RWPE1 (cell line): ENCODE results near the gene ETNK2.

Experiments used
- CTCF ChIA-PET: fragments of 350-600 bp; sonication (Branson Sonifier 250); formaldehyde crosslinking; extraction: SDS; loops from one replicate; lab custom pipeline; 2021; lab: Yijun Ruan, JAX
- POLR2A ChIA-PET: fragments of 400-600 bp; formaldehyde crosslinking; extraction: SDS; loops from one replicate; lab custom pipeline; 2020; ENCODE audit warnings: antibody characterized with exemption; ENCODE audit not compliant: low non-redundant PET; lab: Yijun Ruan, JAX
- DNase-seq: peaks from one replicate; pipeline ENCODE4 v3.0.0; 2012; ENCODE audit warnings: low spot score
- H3K27ac ChIP-seq: fragments of 450-650 bp; 2 replicates; pipeline ENCODE4 v1.5.1; 2017
- CTCF ChIP-seq: fragments of 450-650 bp; conservative IDR thresholded peaks from 2 replicates; pipeline ENCODE4 v1.5.1; 2017; ENCODE audit warnings: low read depth, mild to moderate bottlenecking

The ETNK2 gene

GRCh38 chr1:204178487-204179281 is 26.8 kb upstream of the ETNK2 start:
- CTCF ChIA-PET = interaction anchor here (0.5 to 1.9 kb wide), 3 partner anchors 16 to 103 kb away, joined by 3 to 10 read pairs (median 4); no protein-coding TSS in a partner anchor
- DNase-seq = no peak
- H3K27ac ChIP-seq = no peak overlapping the region
- TF ChIP-seq CTCF = no peak
- POLR2A ChIA-PET = no interaction called here

GRCh38 chr1:204177133-204177532 is 25.3 kb upstream of the ETNK2 start:
- ChIA-PET CTCF (interaction anchor here (0.6 kb wide), 2 partner anchors 219 to 228 kb away, joined by 5 to 7 read pairs; no protein-coding TSS in a partner anchor), POLR2A (no interaction called here)
- TF ChIP-seq CTCF = no peak
- H3K27ac ChIP-seq = no peak overlapping the region
- DNase-seq = no peak

- H3K27ac ChIP-seq = no peak overlapping the region
- no peak for DNase-seq
- no peak for TF ChIP-seq CTCF
- ChIA-PET CTCF (interaction anchor here (0.6 to 2.3 kb wide), 6 partner anchors 14 to 187 kb away, joined by 3 to 11 read pairs (median 5); no protein-coding TSS in a partner anchor), POLR2A (no interaction called here)
Measured at GRCh38 chr1:204176049-204176448, 24.2 kb upstream of the ETNK2 start.

- peak; percentile 73 for DNase-seq
- ChIA-PET CTCF (interaction anchor here (0.6 to 4.7 kb wide), 6 partner anchors 12 to 588 kb away, joined by 3 to 29 read pairs (median 6); no protein-coding TSS in a partner anchor), POLR2A (no interaction called here)
- TF ChIP-seq CTCF = no peak
- H3K27ac ChIP-seq = no peak overlapping the region
Measured at GRCh38 chr1:204174958-204175357, 23.1 kb upstream of the ETNK2 start.

GRCh38 chr1:204172404-204173029 is 20.7 kb upstream of the ETNK2 start:
- CTCF ChIA-PET = interaction anchor here (0.6 to 4.7 kb wide), 8 partner anchors 10 to 826 kb away, joined by 3 to 29 read pairs (median 4); no protein-coding TSS in a partner anchor
- no peak overlapping the region for H3K27ac ChIP-seq
- no peak for DNase-seq
- TF ChIP-seq CTCF = no peak
- POLR2A ChIA-PET = no interaction called here

GRCh38 chr1:204171751-204172178 is 19.9 kb upstream of the ETNK2 start:
- no peak for TF ChIP-seq CTCF
- CTCF ChIA-PET = interaction anchor here (0.6 to 4.7 kb wide), 5 partner anchors 9 to 306 kb away, joined by 3 to 29 read pairs (median 7); no protein-coding TSS in a partner anchor
- POLR2A ChIA-PET = no interaction called here
- DNase-seq = peak; percentile 98
- H3K27ac ChIP-seq = no peak overlapping the region
